Esophagus muscularis mucosa (tissue), 4 donors: ENCODE results near the gene RABIF. TPM values are rescaled to one million over a fixed set of nuclear protein-coding genes. Genes with fewer than 3 reads are reported as not detected.
A peak's percentile ranks its signal among the peaks of the same experiment; 100 is the strongest.

Experiments
- DNase-seq: peaks from one replicate; pipeline ENCODE4 v3.0.0-alpha.2; 2017; ENCODE audit errors: extremely low spot score
- H3K27ac ChIP-seq, 4 donors: fragments of 200-600 bp; sonication (generic); replicated peaks in 1 of 4; 1 replicate in 3 of 4; 2 replicates in 1 of 4; pipeline ENCODE4 v1.5.1; 2016 to 2019; ENCODE audit warnings: mild to moderate bottlenecking in 1 of 4
- H3K27me3 ChIP-seq, 4 donors: fragments of 200-600 bp; sonication (generic); one replicate each; pipeline versions ENCODE4 v1.5.1 to v1.6.0; 2016 to 2019
- H3K36me3 ChIP-seq, 4 donors: fragments of 200-600 bp; sonication (generic); one replicate each; pipeline ENCODE4 v1.5.1; 2016 to 2019
- H3K4me1 ChIP-seq, 4 donors: fragments of 200-600 bp; sonication (generic); one replicate each; pipeline ENCODE4 v1.5.1; 2016 to 2019
- H3K4me3 ChIP-seq, 4 donors: fragments of 200-600 bp; sonication (generic); 1 replicate in 2 of 4; 2 replicates in 2 of 4; pipeline ENCODE4 v1.5.1; 2016 to 2019; ENCODE audit warnings: mild to moderate bottlenecking in 4 of 4, moderate library complexity in 1 of 4
- H3K9me3 ChIP-seq, 4 donors: fragments of 200-600 bp; sonication (generic); 1 replicate in 3 of 4; 2 replicates in 1 of 4; pipeline ENCODE4 v1.5.1; 2016 to 2019
- CTCF ChIP-seq, 3 experiments: fragments of 200-600 bp in 2 of 3; fragments of 450-650 bp in 1 of 3; sonication (generic) in 2 of 3; IDR thresholded peaks; one replicate each; pipeline ENCODE4 v1.5.1; 2017 to 2019; ENCODE audit warnings: antibody characterized with exemption in 3 of 3, mild to moderate bottlenecking in 2 of 3, moderate library complexity in 1 of 3
- EP300 ChIP-seq: sonication (generic); formaldehyde crosslinking; IDR thresholded peaks from one replicate; pipeline ENCODE4 v1.6.1; 2017; ENCODE audit warnings: antibody characterized with exemption
- POLR2A ChIP-seq: fragments of 450-650 bp; IDR thresholded peaks from one replicate; pipeline ENCODE4 v1.6.1; 2017; ENCODE audit warnings: antibody characterized with exemption, moderate library complexity, mild to moderate bottlenecking, low read depth
- POLR2AphosphoS5 ChIP-seq, 2 donors: sonication (generic); formaldehyde crosslinking; IDR thresholded peaks; one replicate each; pipeline ENCODE4 v1.6.1; 2017; ENCODE audit warnings: antibody characterized with exemption in 2 of 2
- WGBS: methylation state at CpG from one replicate; pipeline ENCODE4 v1.1.5; 2018; 5-methylcytosine and 5-hydroxymethylcytosine counted together
- intact Hi-C: fragments of 100-400 bp; cut with DNase I; formaldehyde crosslinking; loops from one replicate; pipeline ENCODE4 v1.15.1; 2023
- total RNA-seq, 4 donors: library from RNA; depleted of rRNA; stranded (reverse); fragments of >200 nt; gene quantifications; one replicate each; pipeline versions ENCODE4 v1.1.0 to v1.2.1, GENCODE V29; 2016

RABIF gene
- total RNA-seq, 4 donors from 2014 or later = 4.5 to 8.3 (median 6.9) TPM

DNA sequence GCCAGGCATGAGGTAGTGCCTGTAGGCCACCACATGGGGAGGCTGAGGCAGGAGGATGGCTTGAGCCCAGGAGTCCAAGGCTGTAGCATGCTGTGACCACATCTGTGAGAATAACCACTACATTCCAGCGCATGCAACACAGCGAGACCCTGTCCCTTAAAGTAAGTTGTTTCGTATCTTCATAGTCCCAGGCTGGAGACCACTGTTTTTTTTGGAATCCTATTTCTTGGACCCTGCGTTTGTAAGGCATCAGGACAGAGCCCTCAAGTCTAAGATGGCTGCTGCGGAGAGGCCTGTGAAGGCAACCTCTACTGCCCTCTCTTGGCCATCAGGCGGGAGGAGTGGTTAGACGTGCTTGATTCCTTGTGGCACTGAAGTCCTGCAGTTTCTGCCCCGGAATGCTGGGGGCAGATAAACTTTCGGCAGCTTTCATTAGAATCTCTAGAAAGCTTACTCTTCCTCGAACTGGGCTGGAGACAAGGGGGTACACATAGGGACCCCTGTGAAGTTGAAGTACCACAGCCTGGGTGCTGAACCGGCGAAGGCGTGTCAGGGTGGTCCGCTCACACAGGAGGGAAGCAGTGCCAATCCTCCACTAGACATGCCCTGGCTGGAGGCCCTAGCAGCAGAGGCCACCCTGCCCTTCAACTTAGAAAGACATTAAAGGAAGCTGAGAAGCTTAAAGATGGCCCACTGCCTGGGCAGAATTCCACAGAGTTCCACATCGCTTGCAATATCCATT, 36.6 kb downstream of the RABIF start:
- H3K27ac ChIP-seq = no peak overlapping the region
- intact Hi-C loops = loop anchor here (5.0 kb wide), 1 partner anchor 520 kb away; no protein-coding TSS in a partner anchor
- no peak for DNase-seq
- no peaks in the 10 kb centered on the region for H3K36me3 ChIP-seq
- H3K27me3 ChIP-seq = no peaks in the 10 kb centered on the region
- no peak overlapping the region for H3K4me3 ChIP-seq
- no peaks in the 10 kb centered on the region for H3K4me1 ChIP-seq
- 56% methylated on average over 12 of the region's 15 CpGs for WGBS
- no peaks in the 10 kb centered on the region for H3K9me3 ChIP-seq
- peak in 1 of 3 experiments; percentile 25 for TF ChIP-seq CTCF (IDR thresholded peaks at IDR 0.05)
- TF ChIP-seq POLR2AphosphoS5 (IDR thresholded peaks at IDR 0.05) = no peak

- no peak for DNase-seq
- 84% methylated on average over 7 of the region's 7 CpGs for WGBS
- intact Hi-C loops = loop anchor here (5.0 kb wide), 1 partner anchor 518 kb away; no protein-coding TSS in a partner anchor
- Histone ChIP-seq H3K27me3 (no peaks in the 10 kb centered on the region), H3K4me3 (no peak overlapping the region), H3K36me3 (no peaks in the 10 kb centered on the region), H3K27ac (no peak overlapping the region), H3K4me1 (no peaks in the 10 kb centered on the region), H3K9me3 (no peaks in the 10 kb centered on the region)
- TF ChIP-seq POLR2A = no peak
- TF ChIP-seq POLR2AphosphoS5 (IDR thresholded peaks at IDR 0.05) = no peak
- no peak for TF ChIP-seq CTCF (IDR thresholded peaks at IDR 0.05)
- TF ChIP-seq EP300 = no peak
Observed at GRCh38 chr1:202850593-202851362, 38.2 kb downstream of the RABIF start.

DNA sequence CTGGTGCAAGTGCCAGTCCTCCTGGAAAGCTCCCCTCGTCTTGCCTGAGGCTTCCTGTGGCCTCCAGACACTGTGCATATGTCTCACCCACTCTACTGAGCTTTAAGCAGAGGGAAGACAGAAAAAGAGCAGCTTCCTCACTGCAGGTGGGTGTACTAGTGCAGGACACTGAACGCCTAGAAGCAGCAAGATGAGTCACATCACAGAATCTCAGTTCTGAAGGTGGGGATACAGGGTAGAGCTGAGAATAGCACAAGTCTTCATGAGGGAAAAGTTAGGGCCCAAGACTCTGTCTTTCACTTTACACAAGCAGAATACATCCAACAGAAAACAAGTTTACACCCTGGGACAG, 40.8 kb downstream of the RABIF start:
- no peak for TF ChIP-seq EP300
- no peak for TF ChIP-seq CTCF (IDR thresholded peaks at IDR 0.05)
- TF ChIP-seq POLR2AphosphoS5 (IDR thresholded peaks at IDR 0.05) = no peak
- TF ChIP-seq POLR2A = no peak
- Histone ChIP-seq H3K27ac (no peak overlapping the region), H3K9me3 (no peaks in the 10 kb centered on the region), H3K36me3 (no peaks in the 10 kb centered on the region), H3K4me3 (no peak overlapping the region), H3K4me1 (no peaks in the 10 kb centered on the region), H3K27me3 (no peaks in the 10 kb centered on the region)
- intact Hi-C loops = no loop called here
- WGBS = 77% methylated on average over 2 of the region's 2 CpGs
- DNase-seq = no peak

GRCh38 chr1:202844935-202845334, 44.0 kb downstream of the RABIF start:
- H3K4me1 ChIP-seq = no peaks in the 10 kb centered on the region
- H3K27me3 ChIP-seq = peaks cover 0 to 6% (median 0%) of the 10 kb centered on the region in 4 donors
- H3K9me3 ChIP-seq = no peaks in the 10 kb centered on the region
- H3K27ac ChIP-seq = no peak overlapping the region
- WGBS = 60% methylated on average over 6 of the region's 6 CpGs
- H3K4me3 ChIP-seq = no peak overlapping the region
- intact Hi-C loops = no loop called here
- DNase-seq = no peak
- H3K36me3 ChIP-seq = no peaks in the 10 kb centered on the region
- TF ChIP-seq POLR2A (no peak), EP300 (no peak), CTCF (IDR thresholded peaks at IDR 0.05) (no peak), POLR2AphosphoS5 (IDR thresholded peaks at IDR 0.05) (no peak)
